Endothelial cell of umbilical vein (primary cell): ENCODE results near the gene ADRM1. TPM values are rescaled to one million over a fixed set of nuclear protein-coding genes. Genes with fewer than 3 reads are reported as not detected.

Experiments used
- BruUV-seq: library from RNA; stranded (reverse); fragments of 400-500 nt; replicated peaks from 2 replicates; lab custom pipeline; 2021; lab: Mats Ljungman, UMichigan
- CTCF ChIA-PET: fragments of 300-600, 350-600 bp; sonication (Branson Sonifier 250); formaldehyde crosslinking; loops from one replicate; lab custom pipeline; 2021; ENCODE audit warnings: antibody characterized with exemption, inconsistent platforms; lab: Charles Lee
- POLR2A ChIA-PET: fragments of 300-600, 350-600 bp; sonication (Branson Sonifier 250); formaldehyde crosslinking; loops from one replicate; lab custom pipeline; 2021; ENCODE audit warnings: antibody characterized with exemption, inconsistent platforms; lab: Charles Lee
- DNase-seq: peaks from one replicate; pipeline ENCODE4 v3.0.0-alpha.2; 2011; ENCODE audit warnings: low read depth, low spot score
- FAIRE-seq: peaks from 2 replicates; lab custom pipeline; 2011; peaks lifted over from hg19 to GRCh38; lab: Jason Lieb, UNC
- H2AFZ ChIP-seq: 2 replicates; pipeline ENCODE4 v1.6.0; 2012; ENCODE audit warnings: low read depth, low read length, control low read depth, inconsistent platforms
- H3K27ac ChIP-seq: 2 replicates; pipeline ENCODE4 v1.5.1; 2011; ENCODE audit warnings: low read depth, mild to moderate bottlenecking, control low read depth, low read length, moderate library complexity; ENCODE audit not compliant: insufficient read depth
- H3K27me3 ChIP-seq, 2 experiments: 2 replicates each; pipeline versions ENCODE4 v1.6.0 to v1.6.1; 2011; ENCODE audit warnings: low read length in 2 of 2, mixed read lengths in 1 of 2; ENCODE audit not compliant: control insufficient read depth in 2 of 2, insufficient read depth in 2 of 2
- H3K36me3 ChIP-seq, 2 experiments: 2 replicates in 1 of 2; 3 replicates in 1 of 2; pipeline ENCODE4 v1.5.1; 2011; ENCODE audit warnings: low read length in 2 of 2, mild to moderate bottlenecking in 1 of 2, moderate library complexity in 1 of 2; ENCODE audit not compliant: control insufficient read depth in 2 of 2, insufficient read depth in 2 of 2; ENCODE audit errors: extremely low read depth in 1 of 2
- H3K4me1 ChIP-seq: 3 replicates; pipeline ENCODE4 v1.5.1; 2011; ENCODE audit warnings: mild to moderate bottlenecking, low read length; ENCODE audit not compliant: control insufficient read depth, insufficient read depth; ENCODE audit errors: extremely low read depth
- H3K4me2 ChIP-seq: 2 replicates; pipeline ENCODE4 v1.6.1; 2011; ENCODE audit warnings: low read length, control low read depth, mixed read lengths; ENCODE audit not compliant: insufficient read depth
- H3K4me3 ChIP-seq, 3 experiments: fragments of 200-600 bp in 1 of 3; sonication (generic), shearing (Covaris generic) in 1 of 3; replicated peaks in 1 of 3; 2 replicates each; pipeline ENCODE4 v1.5.1; 2011 to 2016; ENCODE audit warnings: control low read depth in 3 of 3, low read length in 3 of 3, mild to moderate bottlenecking in 2 of 3, inconsistent platforms in 1 of 3, low read depth in 1 of 3, moderate library complexity in 1 of 3; ENCODE audit not compliant: insufficient read depth in 1 of 3
- H3K79me2 ChIP-seq: 2 replicates; pipeline ENCODE4 v1.6.0; 2012; ENCODE audit warnings: low read length, inconsistent platforms; ENCODE audit not compliant: control insufficient read depth, insufficient read depth
- H3K9ac ChIP-seq: replicated peaks from 2 replicates; pipeline ENCODE3; 2011; ENCODE audit warnings: low read length, control low read depth; ENCODE audit not compliant: insufficient read depth; ENCODE audit errors: extremely low read depth
- H3K9me1 ChIP-seq: replicated peaks from 3 replicates; pipeline ENCODE4 v1.6.0; 2011; ENCODE audit warnings: mild to moderate bottlenecking, low read length; ENCODE audit not compliant: control insufficient read depth, insufficient read depth; ENCODE audit errors: extremely low read depth
- H3K9me3 ChIP-seq: replicated peaks from 2 replicates; pipeline ENCODE4 v1.5.1; 2012; ENCODE audit warnings: low read length, inconsistent platforms; ENCODE audit not compliant: control insufficient read depth, insufficient read depth
- H4K20me1 ChIP-seq: replicated peaks from 2 replicates; pipeline ENCODE3; 2011; ENCODE audit warnings: mild to moderate bottlenecking, low read length; ENCODE audit not compliant: control insufficient read depth, insufficient read depth; ENCODE audit errors: extremely low read depth
- EZH2 ChIP-seq: IDR thresholded peaks from 2 replicates; pipeline ENCODE4 v1.6.1; 2012; ENCODE audit warnings: borderline replicate concordance, low read depth, mild to moderate bottlenecking, moderate library complexity, low read length, inconsistent platforms; ENCODE audit not compliant: severe bottlenecking
- FOS ChIP-seq: IDR thresholded peaks from 2 replicates; pipeline ENCODE4 v1.6.1; 2011; ENCODE audit warnings: mild to moderate bottlenecking, low read length, moderate library complexity, borderline replicate concordance; ENCODE audit not compliant: insufficient read depth
- GATA2 ChIP-seq: IDR thresholded peaks from 2 replicates; pipeline ENCODE4 v1.7.0; 2011; ENCODE audit warnings: low read depth, mild to moderate bottlenecking, moderate library complexity, mixed read lengths, low read length; ENCODE audit not compliant: insufficient read length, insufficient read depth
- JUN ChIP-seq: IDR thresholded peaks from 2 replicates; pipeline ENCODE4 v1.6.1; 2011; ENCODE audit warnings: borderline replicate concordance, low read depth; ENCODE audit not compliant: insufficient read length, insufficient read depth
- MAX ChIP-seq: IDR thresholded peaks from 2 replicates; pipeline ENCODE4 v1.6.1; 2011; ENCODE audit not compliant: insufficient read depth, insufficient read length
- MYC ChIP-seq: IDR thresholded peaks from one replicate; pipeline ENCODE4 v1.6.1; 2011; ENCODE audit warnings: mild to moderate bottlenecking, low read depth, low read length
- POLR2A ChIP-seq: IDR thresholded peaks from 2 replicates; pipeline ENCODE4 v1.6.1; 2012; ENCODE audit warnings: low read depth, mild to moderate bottlenecking, control low read depth, low read length
- POLR2AphosphoS5 ChIP-seq: IDR thresholded peaks from 2 replicates; pipeline ENCODE4 v1.6.1; 2012; ENCODE audit warnings: low read depth, mild to moderate bottlenecking, control low read depth, low read length, moderate library complexity; ENCODE audit not compliant: insufficient read depth
- dilution Hi-C: fragments of 300-500 bp; cut with MboI; formaldehyde crosslinking; loops from one replicate; pipeline ENCODE4 v1.15.0; 2019; ENCODE audit warnings: low sequenced_read_pairs; ENCODE audit not compliant: extremely low pct_ligation_motif_present
- intact Hi-C: fragments of 100-400 bp; cut with micrococcal nuclease; formaldehyde crosslinking; loops from one replicate; pipeline ENCODE4 v1.10.0; 2022
- polyA plus RNA-seq, 4 experiments: library from polyadenylated mRNA; depleted of rRNA in 3 of 4; stranded (reverse) in 3 of 4; unstranded in 1 of 4; fragments of >200 nt; gene quantifications; 2 replicates each; pipeline versions ENCODE4 v1.2.1 to v1.2.3, GENCODE V29; 2011 to 2012; ENCODE audit warnings: missing spikeins in 1 of 4
- total RNA-seq: library from RNA; stranded (reverse); gene quantifications from 2 replicates; pipeline ENCODE4 v1.2.3, GENCODE V29; 2021
- TF ChIP-seq, protein P1 (sequence below), 2 donors: IDR thresholded peaks; 1 replicate in 1 of 2; 2 replicates in 1 of 2; pipeline ENCODE4 v1.5.1; 2011; ENCODE audit warnings: low read length in 2 of 2, mild to moderate bottlenecking in 2 of 2, moderate library complexity in 2 of 2, control low read depth in 1 of 2, inconsistent platforms in 1 of 2, low read depth in 1 of 2; ENCODE audit not compliant: insufficient read depth in 1 of 2; ENCODE audit errors: extremely low read depth in 1 of 2

Gene ADRM1
- total and polyA plus RNA-seq, 2 donors (not counting 3 experiments of a cell fraction or from before 2014, with no cell fraction given) = 154 to 179 TPM

DNA sequence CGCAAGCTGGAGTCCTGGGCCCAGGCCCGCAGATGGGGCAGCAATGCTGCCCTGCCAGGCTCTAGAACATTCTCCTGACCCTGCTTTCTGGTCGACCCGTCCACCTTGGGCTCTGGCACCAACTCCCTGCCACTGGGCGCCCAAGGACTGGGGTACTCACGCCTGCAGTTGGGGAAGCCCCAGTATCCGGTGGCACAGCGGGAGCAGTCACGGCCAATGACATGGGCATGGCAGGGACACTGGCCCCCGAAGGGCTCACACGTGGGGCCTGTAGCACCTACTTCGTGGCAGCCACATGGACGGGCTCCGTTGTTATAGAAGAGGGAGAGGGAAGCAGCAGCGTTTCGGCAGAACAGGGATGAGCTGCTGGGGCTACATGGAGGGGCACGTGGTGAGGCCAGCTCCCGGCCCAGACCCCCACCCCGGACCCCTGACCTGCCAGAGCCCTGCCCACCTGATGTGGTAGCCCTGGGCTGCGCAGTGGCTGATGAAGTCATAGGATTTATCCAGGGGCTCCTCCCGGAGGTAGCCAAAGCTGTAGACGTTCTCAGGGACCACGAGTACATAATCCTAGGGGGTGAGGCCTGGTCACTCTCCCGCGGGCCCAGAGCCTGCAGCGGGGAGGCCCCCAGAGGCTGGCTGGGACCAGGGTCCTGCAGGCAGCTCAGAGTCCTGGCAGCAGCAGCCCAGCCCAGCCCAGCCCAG is 26.0 kb downstream of the ADRM1 start:
- ChIA-PET POLR2A (no interaction called here), CTCF (interaction anchor here (0.8 to 2.1 kb wide), 4 partner anchors 11 to 54 kb away, joined by 3 to 12 read pairs (median 4); no protein-coding TSS in a partner anchor)
- no peak overlapping the region for H3K27ac ChIP-seq
- no peak overlapping the region for H3K9ac ChIP-seq
- no peak overlapping the region for H3K4me2 ChIP-seq
- intact Hi-C loops = no loop called here
- H3K79me2 ChIP-seq = no peaks in the 10 kb centered on the region
- no peak for FAIRE-seq
- H3K9me3 ChIP-seq = no peaks in the 10 kb centered on the region
- no peak overlapping the region for H2AFZ ChIP-seq
- H3K27me3 ChIP-seq = no peaks in the 10 kb centered on the region
- no peak for TF ChIP-seq FOS
- TF ChIP-seq JUN = no peak
- TF ChIP-seq EZH2 = no peak
- no peak for TF ChIP-seq GATA2
- no peak for TF ChIP-seq POLR2A
- no peak for TF ChIP-seq MYC
- no peak for TF ChIP-seq POLR2AphosphoS5
- TF ChIP-seq MAX = no peak
- TF ChIP-seq, protein P1, sequence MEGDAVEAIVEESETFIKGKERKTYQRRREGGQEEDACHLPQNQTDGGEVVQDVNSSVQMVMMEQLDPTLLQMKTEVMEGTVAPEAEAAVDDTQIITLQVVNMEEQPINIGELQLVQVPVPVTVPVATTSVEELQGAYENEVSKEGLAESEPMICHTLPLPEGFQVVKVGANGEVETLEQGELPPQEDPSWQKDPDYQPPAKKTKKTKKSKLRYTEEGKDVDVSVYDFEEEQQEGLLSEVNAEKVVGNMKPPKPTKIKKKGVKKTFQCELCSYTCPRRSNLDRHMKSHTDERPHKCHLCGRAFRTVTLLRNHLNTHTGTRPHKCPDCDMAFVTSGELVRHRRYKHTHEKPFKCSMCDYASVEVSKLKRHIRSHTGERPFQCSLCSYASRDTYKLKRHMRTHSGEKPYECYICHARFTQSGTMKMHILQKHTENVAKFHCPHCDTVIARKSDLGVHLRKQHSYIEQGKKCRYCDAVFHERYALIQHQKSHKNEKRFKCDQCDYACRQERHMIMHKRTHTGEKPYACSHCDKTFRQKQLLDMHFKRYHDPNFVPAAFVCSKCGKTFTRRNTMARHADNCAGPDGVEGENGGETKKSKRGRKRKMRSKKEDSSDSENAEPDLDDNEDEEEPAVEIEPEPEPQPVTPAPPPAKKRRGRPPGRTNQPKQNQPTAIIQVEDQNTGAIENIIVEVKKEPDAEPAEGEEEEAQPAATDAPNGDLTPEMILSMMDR (IDR thresholded peaks at IDR 0.05; ENCODE audit: extremely low read depth in 1 of 2, insufficient read depth in 1 of 2, low read depth in 1 of 2, low read length in 2 of 2) = no peak
- dilution Hi-C loops = no loop called here
- DNase-seq = no peak
- BruUV-seq = no TSS peak
- no peaks in the 10 kb centered on the region for H3K9me1 ChIP-seq
- H3K36me3 ChIP-seq = peaks cover 24 to 61% of the 10 kb centered on the region in 2 experiments
- H3K4me1 ChIP-seq = no peaks in the 10 kb centered on the region
- no peak overlapping the region for H3K4me3 ChIP-seq
- no peaks in the 10 kb centered on the region for H4K20me1 ChIP-seq
